CD4-positive, alpha-beta T cell treated with Interleukin-17A for 4 hours (primary cell): ENCODE data around the gene RARA.

Experiments
- DNase-seq: peaks from one replicate; pipeline ENCODE4 v3.0.0-alpha.2; 2020; ENCODE audit warnings: mixed read lengths

The RARA gene

DNA sequence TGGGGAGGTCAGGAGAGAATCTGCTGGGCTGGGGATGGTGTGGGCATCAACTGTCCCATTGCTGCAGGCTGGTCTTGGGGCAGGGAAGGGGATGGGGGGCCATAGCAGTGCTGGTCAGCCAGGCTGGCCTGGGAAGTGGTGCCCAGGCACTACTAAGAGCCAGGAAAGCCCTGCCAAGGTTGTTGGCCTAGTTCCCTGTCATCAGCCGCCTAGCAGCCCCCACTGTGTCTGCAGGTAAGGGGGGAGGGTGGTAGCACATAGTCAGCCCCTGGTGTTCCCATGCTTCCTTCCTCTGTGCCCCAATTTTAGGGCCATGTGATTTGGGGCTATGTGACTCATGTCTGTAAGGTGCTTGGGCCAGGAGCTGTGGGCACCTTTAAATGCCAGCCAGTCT lies 37.8 kb downstream of the RARA start:
- peak; percentile 40 for DNase-seq

DNA sequence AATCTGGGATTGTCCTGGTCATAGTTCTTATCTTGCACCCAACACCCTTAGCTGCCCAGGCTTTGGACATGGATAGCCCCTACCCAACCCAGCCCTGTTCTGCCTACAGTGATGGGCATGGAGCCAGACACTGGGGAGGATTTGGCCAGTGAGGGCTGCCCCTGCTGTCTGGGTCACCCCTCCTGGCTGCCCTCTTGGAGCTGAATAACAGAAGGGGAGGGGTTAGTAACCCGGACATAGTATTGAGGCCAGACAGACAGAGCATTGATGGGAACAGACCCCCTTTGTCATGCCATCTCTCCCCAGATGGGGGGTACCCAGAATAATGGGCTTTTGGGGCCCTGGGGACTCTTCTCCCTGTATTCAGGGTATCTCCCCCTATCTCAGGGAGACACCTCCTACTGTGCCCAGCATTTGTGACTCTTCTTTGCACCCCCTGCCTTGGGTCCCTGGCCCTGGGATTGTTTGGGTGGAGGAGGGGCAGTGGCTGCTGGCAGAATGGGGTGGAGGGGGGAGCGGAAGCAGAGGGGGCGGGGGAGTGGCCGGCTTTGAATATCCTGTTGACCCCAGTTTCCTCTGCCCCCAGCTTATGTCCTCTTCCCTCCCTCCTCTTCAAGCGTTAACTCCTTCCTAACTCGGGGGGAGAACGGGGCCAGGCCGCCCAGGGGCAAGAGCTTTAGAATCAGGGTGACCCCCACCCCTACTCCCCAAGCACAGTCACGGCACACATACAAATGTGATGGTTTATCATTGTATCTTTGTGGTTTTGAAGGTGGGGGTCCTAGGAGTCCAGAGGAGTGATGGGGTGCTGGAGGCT lies 38.5 kb downstream of the RARA start:
- DNase-seq, result no peak

DNA sequence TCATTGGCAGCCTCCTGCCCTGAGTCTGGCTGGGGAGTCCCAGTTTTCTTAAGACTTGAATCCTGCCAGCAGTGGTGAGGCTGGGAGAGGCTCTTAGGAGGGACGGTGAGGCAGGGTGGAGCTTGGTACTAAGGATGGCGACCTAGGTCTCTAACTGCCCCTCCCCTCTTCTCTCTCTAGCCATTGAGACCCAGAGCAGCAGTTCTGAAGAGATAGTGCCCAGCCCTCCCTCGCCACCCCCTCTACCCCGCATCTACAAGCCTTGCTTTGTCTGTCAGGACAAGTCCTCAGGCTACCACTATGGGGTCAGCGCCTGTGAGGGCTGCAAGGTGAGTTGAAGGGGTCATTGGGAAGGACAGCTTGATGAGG lies 39.1 kb downstream of the RARA start:
- DNase-seq, result no peak

DNA sequence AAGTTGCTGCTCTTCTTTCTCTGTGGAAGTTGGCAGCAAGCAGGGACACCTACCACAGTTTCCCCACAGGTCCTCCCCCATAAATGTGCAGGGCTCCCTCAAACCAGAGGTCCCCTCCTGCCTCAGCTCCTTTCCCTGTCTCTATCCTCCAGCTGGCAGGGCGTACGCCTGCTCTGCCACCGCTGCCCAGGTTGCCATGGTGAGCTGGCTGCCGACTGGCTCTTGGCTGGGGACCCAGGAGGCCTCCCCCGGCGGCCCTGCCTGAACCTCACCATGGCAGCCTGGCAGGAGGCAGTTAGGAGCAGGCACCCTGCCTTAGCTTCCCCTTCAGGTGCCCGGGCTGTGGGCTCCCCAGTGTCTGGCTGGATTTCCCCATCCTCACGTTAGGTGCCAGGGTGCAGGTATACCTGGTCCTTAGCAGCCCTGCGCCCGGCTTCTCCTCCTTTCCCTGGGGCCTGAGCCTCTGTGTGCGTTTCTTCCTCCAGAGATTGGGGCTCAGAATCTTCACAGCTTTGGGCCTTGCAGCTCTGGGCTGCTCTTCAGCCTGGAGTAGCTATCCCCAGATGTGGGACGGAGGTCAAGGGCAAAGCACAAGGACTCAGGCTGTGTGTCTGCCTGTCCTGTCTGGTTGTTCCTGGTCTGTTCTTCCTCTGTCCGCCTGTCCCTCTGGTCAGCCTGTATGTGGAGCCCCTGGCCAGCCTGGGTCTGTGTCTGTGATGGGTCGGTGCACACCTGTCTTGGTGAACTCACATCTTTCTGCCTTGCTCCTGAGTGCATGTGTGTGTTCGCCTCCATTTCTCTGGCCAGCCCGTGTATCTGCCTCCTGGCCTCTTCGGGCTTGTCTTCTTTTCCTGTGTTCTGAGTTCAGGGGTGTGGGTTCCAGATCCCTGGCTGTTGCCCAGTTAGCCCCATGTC lies 39.8 kb downstream of the RARA start:
- no peak for DNase-seq

DNA sequence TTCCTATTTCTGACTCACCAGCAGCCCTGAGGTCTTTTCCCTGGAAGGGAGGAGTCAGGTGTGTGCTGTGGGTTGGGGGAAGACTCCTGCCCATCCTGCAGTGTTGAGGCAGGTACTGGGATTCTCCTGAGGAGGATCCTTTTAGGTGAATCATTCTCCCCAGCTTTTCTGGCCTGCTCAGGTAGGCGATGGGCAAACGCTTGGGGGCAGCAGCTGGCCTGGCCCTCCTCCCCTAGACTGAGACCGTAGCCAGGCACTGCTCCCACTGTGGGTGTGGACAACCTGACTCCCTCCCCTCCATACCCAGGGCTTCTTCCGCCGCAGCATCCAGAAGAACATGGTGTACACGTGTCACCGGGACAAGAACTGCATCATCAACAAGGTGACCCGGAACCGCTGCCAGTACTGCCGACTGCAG lies 40.5 kb downstream of the RARA start:
- no peak for DNase-seq

- no peak for DNase-seq
Measured at GRCh38 chr17:40349895-40350688, 41.1 kb downstream of the RARA start.

DNA sequence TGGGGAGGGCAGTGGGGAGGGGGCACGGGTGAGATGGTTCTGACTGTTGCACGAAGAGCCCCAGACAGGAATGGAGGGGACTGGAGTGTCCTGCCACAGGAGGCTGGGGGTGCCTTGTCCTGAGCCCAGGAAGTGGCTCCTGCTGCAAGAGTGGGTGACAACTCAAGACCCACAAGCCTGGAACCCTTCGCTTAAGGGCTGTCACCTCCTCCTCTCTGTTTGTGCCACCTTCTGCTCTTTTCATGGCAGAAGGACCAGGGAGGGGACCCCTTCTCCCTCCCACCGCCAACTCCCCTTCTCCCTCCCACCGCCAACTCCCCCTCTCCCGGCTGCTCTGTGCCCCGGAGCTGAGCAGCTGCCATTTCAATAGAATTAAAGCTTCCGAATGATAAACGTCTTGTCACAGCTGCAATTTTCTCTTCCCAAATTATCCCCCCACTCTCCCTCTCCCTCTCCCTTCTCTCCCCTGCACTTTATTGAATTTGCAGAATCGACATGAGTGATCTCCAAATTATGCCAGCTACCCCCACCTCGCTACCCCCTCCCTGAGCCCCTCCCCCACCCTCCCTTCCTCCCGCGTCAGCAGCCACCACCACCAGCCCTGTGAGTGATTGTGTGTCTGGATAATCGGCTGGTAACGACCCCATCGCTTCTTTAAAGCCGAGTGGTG lies 41.8 kb downstream of the RARA start:
- no peak for DNase-seq

DNA sequence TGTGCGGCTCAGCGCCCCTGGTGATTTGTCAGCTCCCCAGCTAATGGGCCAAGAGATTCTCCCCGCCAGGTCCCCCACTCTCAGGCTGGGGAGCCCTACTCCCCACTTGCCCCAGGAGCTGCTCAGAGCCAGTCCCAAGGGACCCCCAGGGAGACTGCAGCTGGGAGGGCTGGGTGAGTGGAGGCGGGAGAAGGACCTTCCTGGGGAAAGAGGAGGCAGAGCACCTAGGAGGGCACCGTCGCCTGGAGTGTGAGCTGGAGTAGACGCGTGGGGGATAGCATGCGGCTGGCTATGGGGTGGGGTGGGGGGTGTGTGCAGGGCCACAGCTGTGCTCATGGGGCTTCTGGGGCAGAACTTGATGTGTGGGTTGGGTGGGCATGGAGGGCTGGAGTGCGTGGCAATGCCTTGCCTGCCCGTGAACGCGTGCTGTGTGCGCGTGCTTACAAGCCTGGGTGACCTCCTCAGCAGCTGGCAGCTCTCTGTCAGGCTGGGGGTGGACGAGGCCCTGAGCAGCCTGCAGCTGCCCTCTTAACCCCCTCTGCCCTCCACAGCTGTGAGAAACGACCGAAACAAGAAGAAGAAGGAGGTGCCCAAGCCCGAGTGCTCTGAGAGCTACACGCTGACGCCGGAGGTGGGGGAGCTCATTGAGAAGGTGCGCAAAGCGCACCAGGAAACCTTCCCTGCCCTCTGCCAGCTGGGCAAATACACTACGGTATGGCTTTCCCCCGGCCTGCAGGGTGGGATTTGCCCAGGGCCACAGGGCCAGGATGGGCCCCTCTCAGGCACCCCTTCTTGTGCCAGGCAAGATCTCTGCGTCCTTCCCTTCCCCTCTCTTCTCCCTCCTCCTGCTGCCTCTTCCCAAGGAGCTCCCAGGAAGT lies 42.6 kb downstream of the RARA start:
- no peak for DNase-seq

DNA sequence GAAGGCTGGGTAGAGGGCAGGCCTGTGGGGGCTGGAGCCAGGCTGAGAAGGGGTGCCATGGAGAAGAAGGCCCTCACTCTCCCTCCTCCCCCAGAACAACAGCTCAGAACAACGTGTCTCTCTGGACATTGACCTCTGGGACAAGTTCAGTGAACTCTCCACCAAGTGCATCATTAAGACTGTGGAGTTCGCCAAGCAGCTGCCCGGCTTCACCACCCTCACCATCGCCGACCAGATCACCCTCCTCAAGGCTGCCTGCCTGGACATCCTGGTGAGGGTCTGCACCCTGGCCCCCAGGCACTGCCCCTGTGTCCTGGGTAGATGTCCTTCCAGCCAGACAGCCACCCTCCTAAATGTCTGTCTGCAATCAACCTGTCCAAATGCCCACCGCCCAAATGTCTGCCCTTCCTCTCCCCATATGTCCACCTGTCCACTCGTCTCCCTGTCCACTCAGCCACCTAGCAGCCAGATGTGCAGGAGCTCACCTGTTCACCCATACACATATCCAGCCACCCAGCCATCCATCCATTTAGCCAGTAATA lies 43.3 kb downstream of the RARA start:
- no peak for DNase-seq

- no peak for DNase-seq
Measured at GRCh38 chr17:40352779-40353394, 43.9 kb downstream of the RARA start.

DNA sequence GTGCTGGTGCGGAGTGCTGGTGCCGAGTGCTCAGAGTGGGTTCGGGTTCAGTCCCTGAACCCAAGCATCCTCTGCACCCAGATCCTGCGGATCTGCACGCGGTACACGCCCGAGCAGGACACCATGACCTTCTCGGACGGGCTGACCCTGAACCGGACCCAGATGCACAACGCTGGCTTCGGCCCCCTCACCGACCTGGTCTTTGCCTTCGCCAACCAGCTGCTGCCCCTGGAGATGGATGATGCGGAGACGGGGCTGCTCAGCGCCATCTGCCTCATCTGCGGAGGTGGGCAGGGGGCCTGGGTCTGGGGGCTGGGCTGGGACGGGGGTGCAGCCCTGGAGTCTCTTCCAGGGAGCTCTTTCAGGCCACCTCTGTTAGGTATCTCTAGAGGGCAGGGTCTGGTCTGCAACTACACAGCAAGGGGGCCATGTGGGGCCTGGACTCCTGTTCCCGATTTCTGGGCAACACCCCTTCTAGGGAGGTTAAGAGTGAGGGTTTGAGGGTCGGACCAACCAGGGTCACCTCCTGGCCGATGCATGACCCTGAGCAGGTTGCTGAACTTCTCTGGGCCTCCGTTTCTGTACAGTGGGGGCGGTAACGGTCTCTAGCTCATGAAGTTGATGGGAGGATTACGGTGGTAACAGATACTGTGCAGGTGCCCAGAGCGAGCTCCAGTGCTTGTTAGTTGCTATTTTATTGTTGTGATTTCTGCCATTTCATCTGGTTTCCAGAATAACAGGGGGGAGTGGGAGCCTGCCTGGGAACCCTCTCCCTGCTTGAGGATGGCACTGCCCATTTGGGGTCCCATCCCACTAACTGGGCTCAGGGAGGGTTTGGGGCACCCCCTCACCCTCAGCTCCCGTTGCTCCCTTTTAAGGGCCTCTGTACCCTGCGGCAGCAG lies 45.5 kb downstream of the RARA start:
- DNase-seq, result no peak

GRCh38 chr17:40355123-40355803 lies 46.3 kb downstream of the RARA start:
- DNase-seq, result peak; percentile 84

GRCh38 chr17:40355804-40356758 lies 47.1 kb downstream of the RARA start:
- DNase-seq, result no peak

DNA sequence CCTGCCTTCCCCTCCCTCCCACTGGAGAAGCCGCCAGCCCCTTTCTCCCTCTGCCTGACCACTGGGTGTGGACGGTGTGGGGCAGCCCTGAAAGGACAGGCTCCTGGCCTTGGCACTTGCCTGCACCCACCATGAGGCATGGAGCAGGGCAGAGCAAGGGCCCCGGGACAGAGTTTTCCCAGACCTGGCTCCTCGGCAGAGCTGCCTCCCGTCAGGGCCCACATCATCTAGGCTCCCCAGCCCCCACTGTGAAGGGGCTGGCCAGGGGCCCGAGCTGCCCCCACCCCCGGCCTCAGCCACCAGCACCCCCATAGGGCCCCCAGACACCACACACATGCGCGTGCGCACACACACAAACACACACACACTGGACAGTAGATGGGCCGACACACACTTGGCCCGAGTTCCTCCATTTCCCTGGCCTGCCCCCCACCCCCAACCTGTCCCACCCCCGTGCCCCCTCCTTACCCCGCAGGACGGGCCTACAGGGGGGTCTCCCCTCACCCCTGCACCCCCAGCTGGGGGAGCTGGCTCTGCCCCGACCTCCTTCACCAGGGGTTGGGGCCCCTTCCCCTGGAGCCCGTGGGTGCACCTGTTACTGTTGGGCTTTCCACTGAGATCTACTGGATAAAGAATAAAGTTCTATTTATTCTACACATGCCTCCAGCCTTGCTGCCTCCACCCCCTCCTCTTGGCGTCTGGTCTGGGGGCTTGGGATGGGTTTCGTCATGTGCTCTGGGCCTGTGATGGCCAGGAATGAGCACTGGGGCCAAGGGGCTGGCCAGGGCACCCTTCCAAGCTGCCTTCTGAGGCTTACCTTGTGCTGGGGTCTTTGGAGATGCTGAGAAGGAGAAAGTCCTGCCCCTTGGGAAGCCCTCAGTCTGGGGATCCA lies 48.3 kb downstream of the RARA start:
- no peak for DNase-seq

GRCh38 chr17:40358323-40359038 lies 49.5 kb downstream of the RARA start:
- peak; percentile 93 for DNase-seq

GRCh38 chr17:40360091-40360490 lies 51.1 kb downstream of the RARA start:
- DNase-seq, result no peak
